Smooth muscle cell (in vitro differentiated cells): Measurements from ENCODE around the gene BRWD1. TPM values are rescaled to one million over a fixed set of nuclear protein-coding genes. Genes with fewer than 3 reads are reported as not detected.

ENCODE experiments used
- DNase-seq: peaks from one replicate; lab custom pipeline; 2025; ENCODE audit not compliant: unreplicated experiment; lab: John Stamatoyannopoulos, UW
- H2AFZ ChIP-seq: fragments of 200-600 bp; sonication (generic); 2 replicates; pipeline ENCODE4 v1.6.0; 2016; ENCODE audit warnings: antibody characterized with exemption, low read depth, mild to moderate bottlenecking
- H3F3A ChIP-seq: fragments of 200-600 bp; sonication (generic); 2 replicates; pipeline ENCODE4 v1.6.0; 2017; ENCODE audit warnings: antibody characterized with exemption, low read depth
- H3K27ac ChIP-seq: fragments of 200-600 bp; sonication (generic); 2 replicates; pipeline ENCODE4 v1.5.1; 2016; ENCODE audit warnings: low read depth, mild to moderate bottlenecking
- H3K27me3 ChIP-seq: fragments of 200-600 bp; sonication (generic); 2 replicates; pipeline ENCODE4 v1.6.1; 2016; ENCODE audit warnings: low read depth, mild to moderate bottlenecking
- H3K36me3 ChIP-seq: fragments of 200-600 bp; sonication (generic); 2 replicates; pipeline ENCODE4 v1.5.1; 2016; ENCODE audit warnings: low read depth
- H3K4me1 ChIP-seq: fragments of 200-600 bp; sonication (generic); 2 replicates; pipeline ENCODE4 v1.5.1; 2016; ENCODE audit warnings: low read depth
- H3K4me2 ChIP-seq: fragments of 200-600 bp; sonication (generic); 2 replicates; pipeline ENCODE4 v1.6.0; 2016; ENCODE audit warnings: mild to moderate bottlenecking
- H3K4me3 ChIP-seq: fragments of 200-600 bp; sonication (generic); 2 replicates; pipeline ENCODE4 v1.5.1; 2016; ENCODE audit warnings: mild to moderate bottlenecking
- H3K79me2 ChIP-seq: fragments of 200-600 bp; sonication (generic); 2 replicates; pipeline ENCODE4 v1.6.0; 2016; ENCODE audit warnings: low read depth, mild to moderate bottlenecking
- H3K9ac ChIP-seq: fragments of 200-600 bp; sonication (generic); 2 replicates; pipeline ENCODE4 v1.6.0; 2016; ENCODE audit warnings: low read depth
- H3K9me3 ChIP-seq: fragments of 200-600 bp; sonication (generic); replicated peaks from 2 replicates; pipeline ENCODE4 v1.5.1; 2016; ENCODE audit warnings: low read depth
- H4K20me1 ChIP-seq: fragments of 200-600 bp; sonication (generic); 2 replicates; pipeline ENCODE4 v1.6.0; 2016; ENCODE audit warnings: low read depth
- CTCF ChIP-seq: fragments of 200-600 bp; sonication (generic); IDR thresholded peaks from 2 replicates; pipeline ENCODE4 v1.5.1; 2017; ENCODE audit warnings: borderline replicate concordance, mild to moderate bottlenecking, antibody characterized with exemption; ENCODE audit not compliant: insufficient read depth, poor library complexity, severe bottlenecking
- WGBS: methylation state at CpG from one replicate; pipeline ENCODE4 v1.1.7; 2016; ENCODE audit warnings: low lambda C conversion rate; 5-methylcytosine and 5-hydroxymethylcytosine counted together
- polyA plus RNA-seq: library from polyadenylated mRNA; unstranded; fragments of >200 nt; fragmentation: Nextera tagmentation; extraction: Ambion mirVana; gene quantifications from 2 replicates; pipeline ENCODE4 v1.2.1, GENCODE V29; 2016
- total RNA-seq: library from RNA; depleted of rRNA; stranded (reverse); fragments of >200 nt; gene quantifications from 2 replicates; pipeline ENCODE4 v1.2.3, GENCODE V29; 2014

The BRWD1 gene
- total and polyA plus RNA-seq, 2 experiments from 2014 or later = 19.0 to 51.0 TPM

DNA sequence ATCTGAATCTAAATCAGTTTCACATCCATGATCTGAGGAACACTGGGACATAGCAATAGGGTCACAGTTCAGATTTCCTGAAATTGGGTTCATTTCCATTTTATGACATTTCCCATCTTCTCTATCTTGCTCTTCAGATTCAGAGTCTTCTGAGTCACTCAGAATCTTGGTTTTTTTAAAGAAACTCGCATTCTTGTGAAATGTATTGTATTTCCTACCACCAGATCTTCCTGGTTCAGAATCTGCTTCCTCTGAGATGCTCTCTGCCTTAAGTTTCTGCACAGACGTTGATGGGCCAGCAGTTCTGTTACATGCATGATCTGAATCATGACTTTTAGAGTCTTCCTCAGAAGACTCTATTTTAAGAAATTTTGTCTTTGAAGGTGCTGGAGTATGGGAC lies 114.6 kb downstream of the BRWD1 start:
- Histone ChIP-seq H4K20me1 (peaks cover 14% of the 10 kb centered on the region), H3K4me3 (no peak overlapping the region), H3K9me3 (no peaks in the 10 kb centered on the region), H3K27ac (no peak overlapping the region), H3K27me3 (no peaks in the 10 kb centered on the region), H2AFZ (no peak overlapping the region), H3K4me2 (no peak overlapping the region), H3K79me2 (peaks cover 4% of the 10 kb centered on the region), H3K36me3 (peaks cover 18% of the 10 kb centered on the region), H3K4me1 (no peaks in the 10 kb centered on the region), H3F3A (no peaks in the 10 kb centered on the region), H3K9ac (no peak overlapping the region)
- no peak for DNase-seq
- WGBS = 93% methylated on average over 2 of the region's 2 CpGs
- TF ChIP-seq CTCF = no peak

DNA sequence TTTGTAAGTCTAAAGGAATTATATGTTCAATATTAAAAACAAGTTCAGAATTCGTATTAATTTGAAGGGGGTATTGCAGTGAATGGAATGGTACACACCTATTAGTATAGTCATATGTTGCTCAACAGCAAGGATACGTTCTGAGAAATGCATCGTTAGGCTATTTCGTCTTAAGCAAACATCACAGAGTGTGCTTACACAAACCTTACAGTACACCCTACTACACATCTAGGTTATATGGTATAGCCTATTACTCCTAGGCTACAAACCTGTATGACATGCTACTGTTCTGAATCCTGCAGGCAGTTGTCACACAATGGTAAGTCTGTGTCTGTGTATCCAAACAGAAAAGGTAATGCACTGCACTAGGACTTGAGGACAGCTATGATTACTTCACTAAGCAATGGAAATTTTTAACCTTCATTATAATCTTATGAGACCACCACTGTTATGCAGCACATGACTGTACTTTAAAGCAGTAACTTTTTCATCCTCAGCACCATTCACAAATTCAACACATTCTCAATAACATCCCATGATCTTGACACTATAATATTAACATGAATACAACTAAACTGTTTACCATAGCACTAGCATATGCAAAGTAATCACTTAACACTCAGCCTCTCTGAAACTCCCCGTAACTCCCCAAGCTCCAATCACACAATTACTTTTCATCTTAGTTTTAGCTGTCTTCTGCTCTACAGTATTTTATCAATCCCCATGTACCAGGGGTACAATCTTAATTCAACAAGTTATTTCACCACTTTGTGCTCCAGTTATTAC lies 115.8 kb downstream of the BRWD1 start:
- no peaks in the 10 kb centered on the region for H3K4me1 ChIP-seq
- no peak overlapping the region for H3K27ac ChIP-seq

GRCh38 chr21:39196838-39197237 lies 116.6 kb downstream of the BRWD1 start:
- Histone ChIP-seq H3K36me3 (peaks cover 24% of the 10 kb centered on the region), H3K9me3 (no peaks in the 10 kb centered on the region), H3F3A (no peaks in the 10 kb centered on the region), H3K4me2 (no peak overlapping the region), H3K27me3 (no peaks in the 10 kb centered on the region), H4K20me1 (peaks cover 21% of the 10 kb centered on the region), H2AFZ (no peak overlapping the region), H3K9ac (no peak overlapping the region), H3K4me3 (no peak overlapping the region), H3K79me2 (peaks cover 5% of the 10 kb centered on the region), H3K27ac (no peak overlapping the region), H3K4me1 (no peaks in the 10 kb centered on the region)
- WGBS = 90% methylated on average over 1 of the region's 1 CpG
- no peak for DNase-seq
- no peak for TF ChIP-seq CTCF

More for the DNA sequence above, 115.8 kb downstream of the BRWD1 start:
- Histone ChIP-seq H3K27me3 (no peaks in the 10 kb centered on the region), H3K9ac (no peak overlapping the region), H3F3A (no peaks in the 10 kb centered on the region), H4K20me1 (peaks cover 21% of the 10 kb centered on the region), H3K79me2 (peaks cover 5% of the 10 kb centered on the region), H3K4me2 (no peak overlapping the region), H3K4me3 (no peak overlapping the region), H2AFZ (no peak overlapping the region), H3K36me3 (peaks cover 24% of the 10 kb centered on the region), H3K9me3 (no peaks in the 10 kb centered on the region)
- WGBS = 95% methylated on average over 5 of the region's 5 CpGs
- DNase-seq = no peak
- TF ChIP-seq CTCF = no peak

GRCh38 chr21:39196310-39196709 lies 117.1 kb downstream of the BRWD1 start:
- Histone ChIP-seq H3K4me2 (no peak overlapping the region), H3K4me3 (no peak overlapping the region), H4K20me1 (peaks cover 21% of the 10 kb centered on the region), H3K79me2 (peaks cover 5% of the 10 kb centered on the region), H3K9me3 (no peaks in the 10 kb centered on the region), H3K36me3 (peaks cover 24% of the 10 kb centered on the region), H2AFZ (no peak overlapping the region), H3K27me3 (no peaks in the 10 kb centered on the region), H3F3A (no peaks in the 10 kb centered on the region), H3K9ac (no peak overlapping the region), H3K4me1 (no peaks in the 10 kb centered on the region), H3K27ac (no peak overlapping the region)
- no peak for DNase-seq
- no peak for TF ChIP-seq CTCF
- 94% methylated on average over 7 of the region's 7 CpGs for WGBS
